Measurements from ENCODE around the gene HPS4. TPM values are rescaled to one million over a fixed set of nuclear protein-coding genes. Genes with fewer than 3 reads are reported as not detected.
A peak's percentile ranks its signal among the peaks of the same experiment; 100 is the strongest.

The HPS4 gene
- total RNA-seq, 2 experiments from 2014 or later = 41.7 to 44.3 TPM

- peaks cover 31% of the 10 kb centered on the region for H3K36me3 Mint-ChIP-seq
- no peak for DNase-seq
- H3K27me3 Mint-ChIP-seq = no peaks in the 10 kb centered on the region
- H3K4me3 Mint-ChIP-seq = peak overlapping the region; percentile 42
- intact Hi-C loops (cut with micrococcal nuclease) = no loop called here
- POLR2A ChIA-PET = no interaction called here
- H3K4me1 Mint-ChIP-seq (ENCODE audit: low read depth) = peaks cover 70% of the 10 kb centered on the region
- H3K27ac Mint-ChIP-seq = peak overlapping the region; percentile 92
- CTCF ChIA-PET = interaction anchor here (1.7 to 4.3 kb wide), 4 partner anchors 19 to 117 kb away, joined by 5 to 15 read pairs (median 12); no protein-coding TSS in a partner anchor
- no peaks in the 10 kb centered on the region for H3K9me3 Mint-ChIP-seq
Measured at GRCh38 chr22:26480611-26480932, 3.0 kb downstream of the HPS4 start.

GRCh38 chr22:26479792-26480610 is 3.6 kb downstream of the HPS4 start:
- intact Hi-C loops (cut with micrococcal nuclease) = loop anchor here (1.0 kb wide), 1 partner anchor 49 kb away; no protein-coding TSS in a partner anchor
- ChIA-PET CTCF (interaction anchor here (0.9 to 2.0 kb wide), 7 partner anchors 18 to 193 kb away, joined by 3 to 10 read pairs (median 4); no protein-coding TSS in a partner anchor), POLR2A (no interaction called here)
- peaks cover 32% of the 10 kb centered on the region for H3K36me3 Mint-ChIP-seq
- H3K9me3 Mint-ChIP-seq = no peaks in the 10 kb centered on the region
- H3K4me1 Mint-ChIP-seq (ENCODE audit: low read depth) = peaks cover 65% of the 10 kb centered on the region
- peak overlapping the region; percentile 92 for H3K27ac Mint-ChIP-seq
- no peaks in the 10 kb centered on the region for H3K27me3 Mint-ChIP-seq
- no peak for DNase-seq
- H3K4me3 Mint-ChIP-seq = peak overlapping the region; percentile 71

- Mint-ChIP-seq H3K4me1 (ENCODE audit: low read depth) (peaks cover 63% of the 10 kb centered on the region), H3K9me3 (no peaks in the 10 kb centered on the region), H3K4me3 (peak overlapping the region; percentile 71), H3K27ac (peak overlapping the region; percentile 68), H3K36me3 (peaks cover 37% of the 10 kb centered on the region), H3K27me3 (no peaks in the 10 kb centered on the region)
- POLR2A ChIA-PET = interaction anchor here (0.6 kb wide), 1 partner anchor 28 kb away, joined by 3 read pairs; no protein-coding TSS in a partner anchor
- DNase-seq = no peak
- CTCF ChIA-PET = interaction anchor here (0.9 to 1.5 kb wide), 10 partner anchors 19 to 194 kb away, joined by 3 to 8 read pairs (median 4); partner anchors contain the start of genes MIAT and TFIP11
- intact Hi-C loops (cut with micrococcal nuclease) = loop anchor here (1.0 kb wide), 1 partner anchor 48 kb away; no protein-coding TSS in a partner anchor
Measured at GRCh38 chr22:26479043-26479791, 4.4 kb downstream of the HPS4 start.

- POLR2A ChIA-PET = no interaction called here
- Mint-ChIP-seq H3K9me3 (no peaks in the 10 kb centered on the region), H3K36me3 (peaks cover 50% of the 10 kb centered on the region), H3K4me1 (ENCODE audit: low read depth) (peaks cover 55% of the 10 kb centered on the region), H3K27me3 (no peaks in the 10 kb centered on the region), H3K4me3 (no peak overlapping the region), H3K27ac (peak overlapping the region; percentile 47)
- DNase-seq = no peak
- intact Hi-C loops (cut with micrococcal nuclease) = no loop called here
- CTCF ChIA-PET = interaction anchor here (0.8 kb wide), 1 partner anchor 180 kb away, joined by 3 read pairs; the partner anchor contains the start of gene MIAT
Measured at GRCh38 chr22:26477341-26477731, 6.2 kb downstream of the HPS4 start.

- no peaks in the 10 kb centered on the region for H3K27me3 Mint-ChIP-seq
- ChIA-PET CTCF (interaction anchor here (0.6 to 0.8 kb wide), 2 partner anchors 18 to 180 kb away, joined by 3 read pairs; partner anchors contain the start of gene MIAT), POLR2A (interaction anchor here (0.7 to 1.2 kb wide), 2 partner anchors 196 to 1400 kb away, joined by 4 to 6 read pairs; no protein-coding TSS in a partner anchor)
- intact Hi-C loops (cut with micrococcal nuclease) = no loop called here
- no peak overlapping the region for H3K27ac Mint-ChIP-seq
- DNase-seq = no peak
- peaks cover 50% of the 10 kb centered on the region for H3K4me1 Mint-ChIP-seq (ENCODE audit: low read depth)
- H3K4me3 Mint-ChIP-seq = no peak overlapping the region
- H3K9me3 Mint-ChIP-seq = no peaks in the 10 kb centered on the region
- H3K36me3 Mint-ChIP-seq = peaks cover 55% of the 10 kb centered on the region
Measured at GRCh38 chr22:26476705-26477340, 6.8 kb downstream of the HPS4 start.

GRCh38 chr22:26474682-26475081 is 8.9 kb downstream of the HPS4 start:
- no peaks in the 10 kb centered on the region for H3K27me3 Mint-ChIP-seq
- ChIA-PET POLR2A (no interaction called here), CTCF (interaction anchor here (0.9 kb wide), 1 partner anchor 110 kb away, joined by 3 read pairs; no protein-coding TSS in a partner anchor)
- peaks cover 59% of the 10 kb centered on the region for H3K36me3 Mint-ChIP-seq
- no peaks in the 10 kb centered on the region for H3K9me3 Mint-ChIP-seq
- intact Hi-C loops (cut with micrococcal nuclease) = no loop called here
- no peak overlapping the region for H3K27ac Mint-ChIP-seq
- H3K4me1 Mint-ChIP-seq (ENCODE audit: low read depth) = peaks cover 30% of the 10 kb centered on the region
- DNase-seq = no peak
- H3K4me3 Mint-ChIP-seq = no peak overlapping the region

GRCh38 chr22:26471522-26471921 is 12.1 kb downstream of the HPS4 start:
- H3K27me3 Mint-ChIP-seq = no peaks in the 10 kb centered on the region
- no peak overlapping the region for H3K27ac Mint-ChIP-seq
- intact Hi-C loops (cut with micrococcal nuclease) = no loop called here
- H3K36me3 Mint-ChIP-seq = peaks cover 54% of the 10 kb centered on the region
- POLR2A ChIA-PET = no interaction called here
- CTCF ChIA-PET = interaction anchor here (0.5 kb wide), 1 partner anchor 77 kb away, joined by 3 read pairs; no protein-coding TSS in a partner anchor
- H3K9me3 Mint-ChIP-seq = no peaks in the 10 kb centered on the region
- H3K4me1 Mint-ChIP-seq (ENCODE audit: low read depth) = peaks cover 6% of the 10 kb centered on the region
- H3K4me3 Mint-ChIP-seq = no peak overlapping the region
- DNase-seq = no peak

- intact Hi-C loops (cut with micrococcal nuclease) = no loop called here
- Mint-ChIP-seq H3K4me3 (no peak overlapping the region), H3K27me3 (no peaks in the 10 kb centered on the region), H3K27ac (no peak overlapping the region), H3K4me1 (ENCODE audit: low read depth) (peaks cover 5% of the 10 kb centered on the region), H3K36me3 (peaks cover 56% of the 10 kb centered on the region), H3K9me3 (no peaks in the 10 kb centered on the region)
- DNase-seq = no peak
- ChIA-PET CTCF (interaction anchor here (0.9 kb wide), 1 partner anchor 87 kb away, joined by 3 read pairs; no protein-coding TSS in a partner anchor), POLR2A (no interaction called here)
Measured at GRCh38 chr22:26470807-26471206, 12.8 kb downstream of the HPS4 start.

GRCh38 chr22:26466196-26466595 is 17.4 kb downstream of the HPS4 start:
- ChIA-PET CTCF (interaction anchor here (0.9 to 1.1 kb wide), 2 partner anchors 68 to 69 kb away, joined by 4 read pairs; no protein-coding TSS in a partner anchor), POLR2A (no interaction called here)
- Mint-ChIP-seq H3K4me3 (no peak overlapping the region), H3K4me1 (ENCODE audit: low read depth) (no peaks in the 10 kb centered on the region), H3K9me3 (no peaks in the 10 kb centered on the region), H3K36me3 (peaks cover 37% of the 10 kb centered on the region), H3K27me3 (no peaks in the 10 kb centered on the region), H3K27ac (no peak overlapping the region)
- DNase-seq = no peak
- intact Hi-C loops (cut with micrococcal nuclease) = no loop called here

GRCh38 chr22:26464312-26464711 is 19.3 kb downstream of the HPS4 start:
- H3K36me3 Mint-ChIP-seq = peaks cover 30% of the 10 kb centered on the region

GRCh38 chr22:26463688-26464087 is 19.9 kb downstream of the HPS4 start:
- H3K27me3 Mint-ChIP-seq = no peaks in the 10 kb centered on the region
- intact Hi-C loops (cut with micrococcal nuclease) = no loop called here
- no peak for DNase-seq
- H3K36me3 Mint-ChIP-seq = peaks cover 24% of the 10 kb centered on the region
- no peak overlapping the region for H3K27ac Mint-ChIP-seq
- ChIA-PET POLR2A (no interaction called here), CTCF (interaction anchor here (1.0 to 5.7 kb wide), 3 partner anchors 63 to 98 kb away, joined by 3 to 109 read pairs (median 70); no protein-coding TSS in a partner anchor)
- H3K9me3 Mint-ChIP-seq = no peaks in the 10 kb centered on the region
- no peaks in the 10 kb centered on the region for H3K4me1 Mint-ChIP-seq (ENCODE audit: low read depth)
- no peak overlapping the region for H3K4me3 Mint-ChIP-seq

More at GRCh38 chr22:26464312-26464711, 19.3 kb downstream of the HPS4 start:
- H3K4me3 Mint-ChIP-seq = no peak overlapping the region
- no peak for DNase-seq
- H3K9me3 Mint-ChIP-seq = no peaks in the 10 kb centered on the region
- intact Hi-C loops (cut with micrococcal nuclease) = no loop called here
- CTCF ChIA-PET = interaction anchor here (1.0 to 5.7 kb wide), 2 partner anchors 64 to 97 kb away, joined by 3 to 109 read pairs; no protein-coding TSS in a partner anchor
- POLR2A ChIA-PET = interaction anchor here (0.6 kb wide), 1 partner anchor 43 kb away, joined by 3 read pairs; no protein-coding TSS in a partner anchor
- H3K4me1 Mint-ChIP-seq (ENCODE audit: low read depth) = no peaks in the 10 kb centered on the region
- no peak overlapping the region for H3K27ac Mint-ChIP-seq
- H3K27me3 Mint-ChIP-seq = no peaks in the 10 kb centered on the region
